H1 (cell line): ENCODE measurements around the gene CACNA2D1. TPM values are rescaled to one million over a fixed set of nuclear protein-coding genes. Genes with fewer than 3 reads are reported as not detected.

Experiments used
- CTCF ChIA-PET: fragments of 300-600 bp; sonication (Branson Sonifier 250); formaldehyde crosslinking; loops from one replicate; lab custom pipeline; 2021; ENCODE audit not compliant: partially characterized antibody; lab: Charles Lee
- POLR2A ChIA-PET: fragments of 300-600 bp; sonication (Branson Sonifier 250); formaldehyde crosslinking; loops from one replicate; lab custom pipeline; 2021; ENCODE audit warnings: inconsistent platforms; ENCODE audit not compliant: partially characterized antibody; lab: Charles Lee
- DNase-seq, 2 experiments: peaks; one replicate each; pipeline versions ENCODE4 v3.0.0 to v3.0.0-alpha.2; 2010 to 2022; ENCODE audit warnings: low spot score in 2 of 2, low read depth in 1 of 2, mixed read lengths in 1 of 2
- FAIRE-seq: peaks from 2 replicates; lab custom pipeline; 2011; peaks lifted over from hg19 to GRCh38; lab: Jason Lieb, UNC
- H2AFZ ChIP-seq: 2 replicates; pipeline ENCODE4 v1.8.1; 2012; ENCODE audit warnings: low read length, inconsistent platforms
- H2AK5ac ChIP-seq: 2 replicates; pipeline ENCODE4 v1.6.1; 2013; ENCODE audit warnings: low read depth, low read length
- H2BK120ac ChIP-seq: replicated peaks from 2 replicates; pipeline ENCODE3; 2013; ENCODE audit warnings: low read depth, low read length, inconsistent platforms
- H2BK12ac ChIP-seq: 2 replicates; pipeline ENCODE4 v1.6.1; 2013; ENCODE audit warnings: low read depth, low read length
- H2BK15ac ChIP-seq: 2 replicates; pipeline ENCODE4 v1.6.1; 2013; ENCODE audit warnings: low read length
- H2BK20ac ChIP-seq: 2 replicates; pipeline ENCODE4 v1.6.1; 2013; ENCODE audit warnings: low read length
- H2BK5ac ChIP-seq: 2 replicates; pipeline ENCODE4 v1.6.1; 2013; ENCODE audit warnings: low read depth, low read length
- H3K14ac ChIP-seq: 2 replicates; pipeline ENCODE4 v1.6.1; 2013; ENCODE audit warnings: inconsistent platforms; ENCODE audit not compliant: insufficient read length
- H3K18ac ChIP-seq: 2 replicates; pipeline ENCODE4 v1.6.1; 2013; ENCODE audit warnings: low read length; ENCODE audit errors: extremely low read depth
- H3K23ac ChIP-seq: 2 replicates; pipeline ENCODE4 v1.6.1; 2013; ENCODE audit warnings: inconsistent platforms; ENCODE audit not compliant: insufficient read length
- H3K23me2 ChIP-seq: 2 replicates; pipeline ENCODE4 v1.6.1; 2013; ENCODE audit warnings: low read depth, low read length
- H3K27ac ChIP-seq: 2 replicates; pipeline ENCODE4 v1.6.1; 2011; ENCODE audit warnings: low read depth, low read length, inconsistent platforms
- H3K27me3 ChIP-seq, 4 experiments: replicated peaks in 1 of 4; 1 replicate in 1 of 4; 2 replicates in 3 of 4; pipeline versions ENCODE4 v1.6.1 to v1.8.1; 2011 to 2013; ENCODE audit warnings: low read length in 3 of 4, mild to moderate bottlenecking in 3 of 4, inconsistent platforms in 2 of 4, mixed read lengths in 2 of 4, moderate library complexity in 1 of 4; ENCODE audit not compliant: control insufficient read depth in 3 of 4, insufficient read depth in 3 of 4; ENCODE audit errors: extremely low read depth in 1 of 4
- H3K36me3 ChIP-seq, 4 experiments: 2 replicates each; pipeline versions ENCODE4 v1.6.1 to v1.8.1; 2011 to 2013; ENCODE audit warnings: mild to moderate bottlenecking in 4 of 4, low read length in 3 of 4, moderate library complexity in 2 of 4, control low read depth in 1 of 4, inconsistent platforms in 1 of 4; ENCODE audit not compliant: insufficient read depth in 4 of 4, control insufficient read depth in 2 of 4
- H3K4ac ChIP-seq: replicated peaks from 2 replicates; pipeline ENCODE3; 2013; ENCODE audit warnings: low read length, low read depth, mixed read lengths, inconsistent platforms; ENCODE audit not compliant: insufficient read length
- H3K4me1 ChIP-seq, 4 experiments: replicated peaks in 1 of 4; 1 replicate in 1 of 4; 2 replicates in 3 of 4; pipeline versions ENCODE4 v1.6.1 to v1.8.1; 2011 to 2013; ENCODE audit warnings: low read length in 3 of 4, inconsistent platforms in 2 of 4, mixed read lengths in 1 of 4; ENCODE audit not compliant: insufficient read depth in 4 of 4, control insufficient read depth in 3 of 4
- H3K4me2 ChIP-seq, 2 experiments: 2 replicates each; pipeline versions ENCODE4 v1.6.1 to v1.8.1; 2011 to 2013; ENCODE audit warnings: low read depth in 2 of 2, low read length in 2 of 2, control low read depth in 1 of 2, inconsistent platforms in 1 of 2, mild to moderate bottlenecking in 1 of 2; ENCODE audit not compliant: insufficient read depth in 1 of 2
- H3K4me3 ChIP-seq, 4 experiments: fragments of 200-600, 300-600 bp in 1 of 4; sonication (generic), shearing (Covaris generic), sonication (Bioruptor Twin) in 1 of 4; 2 replicates each; pipeline versions ENCODE4 v1.5.1 to v1.8.1; 2011 to 2016; ENCODE audit warnings: low read length in 4 of 4, low read depth in 3 of 4, control low read depth in 2 of 4, inconsistent platforms in 2 of 4, mild to moderate bottlenecking in 2 of 4, mixed read lengths in 1 of 4, moderate library complexity in 1 of 4; ENCODE audit not compliant: insufficient read depth in 2 of 4; ENCODE audit errors: extremely low read depth in 1 of 4
- H3K56ac ChIP-seq: replicated peaks from 2 replicates; pipeline ENCODE3; 2013; ENCODE audit warnings: low read depth, mild to moderate bottlenecking, mixed read lengths, low read length, inconsistent platforms; ENCODE audit not compliant: insufficient read length
- H3K79me1 ChIP-seq: 2 replicates; pipeline ENCODE4 v1.6.1; 2013; ENCODE audit warnings: low read depth, low read length, control low read depth
- H3K79me2 ChIP-seq, 2 experiments: 2 replicates each; pipeline versions ENCODE4 v1.6.1 to v1.8.1; 2012 to 2013; ENCODE audit warnings: low read length in 2 of 2, mild to moderate bottlenecking in 2 of 2, inconsistent platforms in 1 of 2; ENCODE audit not compliant: insufficient read depth in 2 of 2, control insufficient read depth in 1 of 2
- H3K9ac ChIP-seq, 4 experiments: replicated peaks in 1 of 4; 1 replicate in 1 of 4; 2 replicates in 3 of 4; pipeline versions ENCODE4 v1.6.1 to v1.8.1; 2011 to 2013; ENCODE audit warnings: low read depth in 3 of 4, low read length in 3 of 4, control low read depth in 2 of 4, mild to moderate bottlenecking in 2 of 4, moderate library complexity in 2 of 4, inconsistent platforms in 1 of 4; ENCODE audit errors: extremely low read depth in 1 of 4
- H3K9me3 ChIP-seq, 2 experiments: 2 replicates each; pipeline versions ENCODE4 v1.6.1 to v1.8.1; 2012 to 2013; ENCODE audit warnings: mild to moderate bottlenecking in 2 of 2, moderate library complexity in 2 of 2, control low read depth in 1 of 2, inconsistent platforms in 1 of 2, low read depth in 1 of 2, low read length in 1 of 2, mixed read lengths in 1 of 2; ENCODE audit not compliant: insufficient read depth in 2 of 2
- H4K20me1 ChIP-seq, 2 experiments: replicated peaks in 1 of 2; 2 replicates each; pipeline versions ENCODE3 to v1.8.1; 2011 to 2013; ENCODE audit warnings: inconsistent platforms in 2 of 2, low read length in 2 of 2, mild to moderate bottlenecking in 1 of 2; ENCODE audit not compliant: insufficient read depth in 2 of 2, control insufficient read depth in 1 of 2
- H4K5ac ChIP-seq: 2 replicates; pipeline ENCODE4 v1.6.1; 2013; ENCODE audit warnings: low read length, low read depth, mixed read lengths, inconsistent platforms; ENCODE audit not compliant: insufficient read length
- H4K8ac ChIP-seq: 2 replicates; pipeline ENCODE4 v1.8.0; 2013; ENCODE audit warnings: mild to moderate bottlenecking, moderate library complexity, low read length, inconsistent platforms; ENCODE audit not compliant: insufficient read depth; ENCODE audit errors: extremely low read depth
- H4K91ac ChIP-seq: replicated peaks from 2 replicates; pipeline ENCODE3; 2013; ENCODE audit warnings: low read length, mixed read lengths, inconsistent platforms; ENCODE audit not compliant: insufficient read length
- ATF2 ChIP-seq: IDR thresholded peaks from 2 replicates; pipeline ENCODE4 v1.6.1; 2012; ENCODE audit warnings: low read length, inconsistent platforms
- BACH1 ChIP-seq: IDR thresholded peaks from 2 replicates; pipeline ENCODE4 v1.6.1; 2012; ENCODE audit warnings: low read length, improper control_type of control experiment
- BCL11A ChIP-seq, 2 experiments: IDR thresholded peaks; one replicate each; pipeline ENCODE4 v1.6.1; 2011; ENCODE audit warnings: low read depth in 2 of 2, low read length in 2 of 2, mild to moderate bottlenecking in 2 of 2
- CHD1 ChIP-seq: IDR thresholded peaks from 2 replicates; pipeline ENCODE4 v1.6.1; 2012; ENCODE audit warnings: low read depth, low read length, improper control_type of control experiment
- JUND ChIP-seq: IDR thresholded peaks from 2 replicates; pipeline ENCODE4 v1.6.1; 2011; ENCODE audit warnings: mild to moderate bottlenecking, improper control_type of control experiment, low read length
- MAFK ChIP-seq: IDR thresholded peaks from 2 replicates; pipeline ENCODE4 v1.6.1; 2012; ENCODE audit warnings: low read depth, mild to moderate bottlenecking, improper control_type of control experiment, low read length
- PHF8 ChIP-seq: fragments of 200-600 bp; sonication (generic); conservative IDR thresholded peaks from 2 replicates; pipeline ENCODE4 v1.7.1; 2012; ENCODE audit warnings: low read depth, mild to moderate bottlenecking, inconsistent platforms, low read length, moderate library complexity
- RXRA ChIP-seq: IDR thresholded peaks from 2 replicates; pipeline ENCODE4 v1.6.1; 2011; ENCODE audit warnings: low read depth, mild to moderate bottlenecking, low read length, moderate library complexity; ENCODE audit not compliant: insufficient read depth
- SP1 ChIP-seq: IDR thresholded peaks from 2 replicates; pipeline ENCODE4 v1.6.1; 2011; ENCODE audit warnings: low read depth, low read length
- TBP ChIP-seq: IDR thresholded peaks from 2 replicates; pipeline ENCODE4 v1.6.1; 2011; ENCODE audit warnings: low read depth, low read length, improper control_type of control experiment
- TCF12 ChIP-seq: IDR thresholded peaks from 2 replicates; pipeline ENCODE4 v1.6.1; 2011; ENCODE audit warnings: low read depth, mild to moderate bottlenecking, low read length
- TEAD4 ChIP-seq: IDR thresholded peaks from 2 replicates; pipeline ENCODE4 v1.6.1; 2012; ENCODE audit warnings: low read depth, low read length, inconsistent platforms, mixed read lengths
- USF2 ChIP-seq: IDR thresholded peaks from 2 replicates; pipeline ENCODE4 v1.6.1; 2011; ENCODE audit warnings: low read length, improper control_type of control experiment
- YY1 ChIP-seq: IDR thresholded peaks from 2 replicates; pipeline ENCODE4 v1.6.1; 2011; ENCODE audit warnings: low read depth, mild to moderate bottlenecking, low read length
- polyA plus RNA-seq, 7 experiments: library from polyadenylated mRNA; depleted of rRNA in 3 of 7; stranded (reverse) in 5 of 7; unstranded in 2 of 7; fragments of >200 nt in 5 of 7; fragments of 200-250 nt in 2 of 7; gene quantifications; 1 replicate in 5 of 7; 2 replicates in 1 of 7; 4 replicates in 1 of 7; pipeline versions ENCODE4 v1.2.1 to v1.2.3, GENCODE V29; 2011 to 2013; ENCODE audit warnings: missing spikeins in 2 of 7, mixed read lengths in 2 of 7
- total RNA-seq: library from RNA; stranded (reverse); fragmentation: NEBNext Ultra II Directional; extraction: Animal tissue kit (Norgen Biotek cat#: 25700); gene quantifications from 2 replicates; pipeline ENCODE4 v1.2.1, GENCODE V29; 2021

The CACNA2D1 gene
- total and polyA plus RNA-seq, 2 of the 8 experiments (the other 6 are each of a cell fraction or from before 2014, with no cell fraction given) = 4.3 to 27.3 TPM

GRCh38 chr7:81993186-81993585 is 450.4 kb downstream of the CACNA2D1 start:
- ChIA-PET CTCF (interaction anchor here (1.1 kb wide), 1 partner anchor 523 kb away, joined by 3 read pairs; no protein-coding TSS in a partner anchor), POLR2A (no interaction called here)
- DNase-seq = no peak
- H2AK5ac ChIP-seq = no peak overlapping the region
- no peaks in the 10 kb centered on the region for H3K23me2 ChIP-seq
- H3K4me3 ChIP-seq = no peak overlapping the region
- H4K91ac ChIP-seq = no peak overlapping the region
- no peaks in the 10 kb centered on the region for H3K27me3 ChIP-seq
- FAIRE-seq = no peak
- no peak overlapping the region for H4K5ac ChIP-seq
- peaks cover 0 to 2% (median 0%) of the 10 kb centered on the region in 4 experiments; a peak in 1 of 7 replicates for H3K4me1 ChIP-seq
- no peak overlapping the region for H2BK5ac ChIP-seq
- no peak overlapping the region for H3K27ac ChIP-seq
- no peak overlapping the region for H3K4ac ChIP-seq
- H3K36me3 ChIP-seq = no peaks in the 10 kb centered on the region; a peak in 1 of 8 replicates
- no peak overlapping the region for H2AFZ ChIP-seq
- H2BK20ac ChIP-seq = no peak overlapping the region
- no peaks in the 10 kb centered on the region for H3K79me1 ChIP-seq
- no peak overlapping the region for H3K18ac ChIP-seq
- H3K4me2 ChIP-seq = no peak overlapping the region
- no peaks in the 10 kb centered on the region for H3K79me2 ChIP-seq
- H3K14ac ChIP-seq = no peak overlapping the region
- H3K9ac ChIP-seq = no peak overlapping the region
- no peak overlapping the region for H2BK120ac ChIP-seq
- no peak overlapping the region for H3K56ac ChIP-seq
- H3K9me3 ChIP-seq = no peaks in the 10 kb centered on the region
- H4K20me1 ChIP-seq = no peaks in the 10 kb centered on the region
- H2BK15ac ChIP-seq = no peak overlapping the region
- H2BK12ac ChIP-seq = no peak overlapping the region
- H4K8ac ChIP-seq = no peak overlapping the region
- no peak overlapping the region for H3K23ac ChIP-seq
- no peak for TF ChIP-seq BACH1
- no peak for TF ChIP-seq USF2
- TF ChIP-seq RXRA = no peak
- TF ChIP-seq JUND = no peak
- TF ChIP-seq ATF2 = no peak
- no peak for TF ChIP-seq MAFK
- TF ChIP-seq YY1 = no peak
- no peak for TF ChIP-seq PHF8
- TF ChIP-seq SP1 = no peak
- no peak for TF ChIP-seq TCF12
- no peak for TF ChIP-seq BCL11A (IDR thresholded peaks at IDR 0.05; ENCODE audit: low read depth in 2 of 2, low read length in 2 of 2)
- TF ChIP-seq CHD1 = no peak
- no peak for TF ChIP-seq TEAD4
- TF ChIP-seq TBP = no peak
